Measurements from ENCODE around the gene PGM1.

- TF ChIP-seq SPI1 (IDR thresholded peaks at IDR 0.05; ENCODE audit: borderline replicate concordance, insufficient read depth, low read depth, low read length) (no peak), NFYB (IDR thresholded peaks at IDR 0.05; ENCODE audit: insufficient read depth, low read depth, low read length) (no peak), JUND (IDR thresholded peaks at IDR 0.05; ENCODE audit: low read depth, low read length) (no peak), ASH2L (IDR thresholded peaks at IDR 0.05; ENCODE audit: borderline replicate concordance, low read depth) (no peak), POLR2AphosphoS5 (IDR thresholded peaks at IDR 0.05; ENCODE audit: low read length) (no peak), YY1 (IDR thresholded peaks at IDR 0.05; ENCODE audit: low read depth, low read length) (no peak), KAT2A (conservative IDR thresholded peaks at IDR 0.05; ENCODE audit: control insufficient read depth, low read depth, low read length) (no peak), EZH2 (IDR thresholded peaks at IDR 0.05; ENCODE audit: borderline replicate concordance, control insufficient read depth, low read depth, low read length) (no peak), ZNF274 (IDR thresholded peaks at IDR 0.05; ENCODE audit: insufficient read depth, insufficient read length) (no peak), FOXM1 (IDR thresholded peaks at IDR 0.05; ENCODE audit: low read depth, low read length) (no peak), TAF1 (IDR thresholded peaks at IDR 0.05; ENCODE audit: borderline replicate concordance, low read depth, low read length) (no peak), CREB1 (IDR thresholded peaks at IDR 0.05; ENCODE audit: low read depth) (no peak)
- TF ChIP-seq, protein P1, sequence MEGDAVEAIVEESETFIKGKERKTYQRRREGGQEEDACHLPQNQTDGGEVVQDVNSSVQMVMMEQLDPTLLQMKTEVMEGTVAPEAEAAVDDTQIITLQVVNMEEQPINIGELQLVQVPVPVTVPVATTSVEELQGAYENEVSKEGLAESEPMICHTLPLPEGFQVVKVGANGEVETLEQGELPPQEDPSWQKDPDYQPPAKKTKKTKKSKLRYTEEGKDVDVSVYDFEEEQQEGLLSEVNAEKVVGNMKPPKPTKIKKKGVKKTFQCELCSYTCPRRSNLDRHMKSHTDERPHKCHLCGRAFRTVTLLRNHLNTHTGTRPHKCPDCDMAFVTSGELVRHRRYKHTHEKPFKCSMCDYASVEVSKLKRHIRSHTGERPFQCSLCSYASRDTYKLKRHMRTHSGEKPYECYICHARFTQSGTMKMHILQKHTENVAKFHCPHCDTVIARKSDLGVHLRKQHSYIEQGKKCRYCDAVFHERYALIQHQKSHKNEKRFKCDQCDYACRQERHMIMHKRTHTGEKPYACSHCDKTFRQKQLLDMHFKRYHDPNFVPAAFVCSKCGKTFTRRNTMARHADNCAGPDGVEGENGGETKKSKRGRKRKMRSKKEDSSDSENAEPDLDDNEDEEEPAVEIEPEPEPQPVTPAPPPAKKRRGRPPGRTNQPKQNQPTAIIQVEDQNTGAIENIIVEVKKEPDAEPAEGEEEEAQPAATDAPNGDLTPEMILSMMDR (IDR thresholded peaks at IDR 0.05 in 2 of 3, conservative IDR thresholded peaks at IDR 0.05 in 1 of 3; ENCODE audit: control insufficient read depth in 2 of 3, extremely low read depth in 1 of 3, insufficient read depth in 1 of 3, low read depth in 3 of 3, low read length in 3 of 3): no peak
- TF ChIP-seq, protein P2, sequence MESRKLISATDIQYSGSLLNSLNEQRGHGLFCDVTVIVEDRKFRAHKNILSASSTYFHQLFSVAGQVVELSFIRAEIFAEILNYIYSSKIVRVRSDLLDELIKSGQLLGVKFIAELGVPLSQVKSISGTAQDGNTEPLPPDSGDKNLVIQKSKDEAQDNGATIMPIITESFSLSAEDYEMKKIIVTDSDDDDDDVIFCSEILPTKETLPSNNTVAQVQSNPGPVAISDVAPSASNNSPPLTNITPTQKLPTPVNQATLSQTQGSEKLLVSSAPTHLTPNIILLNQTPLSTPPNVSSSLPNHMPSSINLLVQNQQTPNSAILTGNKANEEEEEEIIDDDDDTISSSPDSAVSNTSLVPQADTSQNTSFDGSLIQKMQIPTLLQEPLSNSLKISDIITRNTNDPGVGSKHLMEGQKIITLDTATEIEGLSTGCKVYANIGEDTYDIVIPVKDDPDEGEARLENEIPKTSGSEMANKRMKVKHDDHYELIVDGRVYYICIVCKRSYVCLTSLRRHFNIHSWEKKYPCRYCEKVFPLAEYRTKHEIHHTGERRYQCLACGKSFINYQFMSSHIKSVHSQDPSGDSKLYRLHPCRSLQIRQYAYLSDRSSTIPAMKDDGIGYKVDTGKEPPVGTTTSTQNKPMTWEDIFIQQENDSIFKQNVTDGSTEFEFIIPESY (IDR thresholded peaks at IDR 0.05): no peak
These were observed 49.7 kb downstream of the PGM1 start for GRCh38 chr1:63642901-63643300.

Data from GM12878 (cell line).